Stimulated activated CD4-positive, alpha-beta T cell treated with anti-CD3 and anti-CD28 coated beads, Interleukin-4, amount 100 ng/mL, for 48 hours (primary cell): Measurements from ENCODE around the gene IL1RAPL1.

Experiments
- DNase-seq, 2 donors: peaks; one replicate each; pipeline ENCODE4 v3.0.0-alpha.2; 2020; ENCODE audit warnings: low read depth in 2 of 2

IL1RAPL1 gene

DNA sequence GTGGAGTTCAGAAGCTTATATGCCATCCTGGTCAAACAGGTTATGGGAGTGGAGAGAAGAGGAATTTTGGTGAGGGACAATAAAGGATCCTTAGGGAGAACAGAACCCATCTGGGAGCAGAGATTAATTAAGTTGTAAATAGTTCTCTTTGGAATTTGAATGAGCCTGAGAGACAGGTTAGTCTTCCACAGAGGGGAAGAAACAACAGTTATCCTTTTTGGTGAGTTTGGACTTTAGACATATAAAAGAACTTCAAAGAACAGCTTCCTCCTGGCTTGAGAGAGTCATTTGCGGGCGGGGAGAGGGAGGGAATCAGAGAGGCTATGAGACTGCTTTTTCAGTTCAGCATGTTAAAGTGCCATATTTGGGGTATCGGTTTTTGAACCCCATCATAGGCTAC is 834.8 kb downstream of the IL1RAPL1 start:
- no peak for DNase-seq

DNA sequence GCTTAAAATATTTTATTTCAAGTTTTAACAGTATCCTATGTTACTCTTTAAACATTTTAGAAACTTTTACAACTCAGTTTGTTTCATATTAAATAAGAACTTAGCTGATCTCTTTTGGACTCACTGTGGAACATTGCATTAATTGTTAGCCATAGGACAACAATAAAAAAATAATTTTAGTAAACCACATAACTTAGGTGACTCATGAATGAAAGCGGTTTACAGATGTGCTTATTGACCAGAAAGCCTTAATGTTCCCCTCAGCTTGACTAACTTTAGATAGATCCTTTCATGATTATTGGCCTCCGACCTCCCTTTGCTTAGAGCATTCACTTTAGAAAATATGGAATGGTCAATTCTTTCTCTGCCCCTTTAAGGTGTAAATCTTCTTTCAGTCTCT is 844.6 kb downstream of the IL1RAPL1 start:
- DNase-seq: no peak

DNA sequence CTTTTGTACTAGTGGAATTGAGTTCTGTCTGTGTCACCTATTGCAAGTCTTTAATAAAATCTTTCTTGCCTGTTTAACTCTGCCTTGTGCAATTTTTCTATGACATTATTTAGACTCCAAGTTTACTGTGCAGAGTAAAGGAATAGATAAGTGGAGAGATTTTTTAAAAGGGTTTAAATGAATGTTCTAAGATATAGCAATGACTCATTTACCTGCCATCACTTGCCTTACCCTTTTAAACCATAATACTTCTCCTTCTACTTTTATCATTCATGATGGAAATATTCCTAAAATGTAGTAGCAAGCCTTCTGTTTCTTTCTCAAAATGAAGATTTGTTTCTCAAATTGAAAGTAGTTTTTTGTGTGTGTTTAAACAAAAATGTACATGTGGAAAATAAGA is 845.3 kb downstream of the IL1RAPL1 start:
- no peak for DNase-seq

DNA sequence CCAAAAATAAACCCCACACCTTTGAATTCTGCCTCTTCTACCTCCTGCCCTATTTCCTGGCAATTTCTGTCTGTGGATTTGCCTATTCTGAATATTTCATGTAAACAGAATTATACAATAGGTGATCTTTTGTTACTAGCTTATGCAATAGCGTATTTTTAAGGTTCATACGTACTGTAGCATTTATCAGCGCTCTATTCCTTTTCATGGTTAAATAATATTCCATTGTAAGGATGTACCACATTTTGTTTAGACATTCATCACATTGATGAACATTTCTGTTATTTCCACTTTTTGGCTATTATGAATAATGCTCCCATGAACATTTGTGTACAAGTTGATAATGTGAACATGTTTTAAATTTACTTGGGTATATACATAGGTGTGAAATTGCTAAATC is 847.7 kb downstream of the IL1RAPL1 start:
- DNase-seq: no peak

DNA sequence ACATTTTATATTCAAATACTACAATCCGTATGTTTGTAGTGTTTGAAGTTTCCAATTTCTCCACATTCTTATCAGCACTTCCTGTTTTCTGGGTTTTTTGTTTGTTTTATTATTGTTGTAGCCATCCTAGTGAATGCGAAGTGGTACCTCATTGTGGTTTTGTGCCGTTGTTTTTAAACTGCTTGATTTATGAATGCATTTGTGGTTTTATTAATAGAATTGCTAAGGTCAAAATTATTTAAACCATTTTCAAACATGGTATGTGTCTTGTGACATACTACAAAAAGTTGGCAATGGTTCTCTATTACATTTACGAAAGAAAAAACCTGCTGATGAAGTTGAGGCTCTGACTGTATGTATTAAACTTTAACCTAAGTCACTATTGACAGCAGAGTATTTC is 848.1 kb downstream of the IL1RAPL1 start:
- DNase-seq: no peak

DNA sequence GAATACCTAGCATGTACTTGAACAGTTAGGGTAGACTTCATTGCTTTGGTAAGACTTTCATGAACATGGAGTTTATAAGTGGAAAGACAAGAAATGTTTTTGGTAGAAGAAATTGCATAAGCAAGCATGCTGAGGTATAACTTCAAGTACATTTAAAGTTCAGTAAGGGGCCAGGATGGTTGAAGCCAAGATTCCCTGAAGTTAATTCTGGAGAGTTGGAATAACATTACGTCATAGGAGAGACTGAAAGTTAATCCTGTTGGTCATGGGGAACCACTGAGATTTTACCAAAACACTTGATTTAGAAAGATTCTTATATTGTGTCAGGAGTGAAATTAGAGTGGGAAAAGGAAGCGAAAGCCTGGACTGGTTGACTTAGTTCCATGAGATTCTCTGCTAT is 860.6 kb downstream of the IL1RAPL1 start:
- no peak for DNase-seq

DNA sequence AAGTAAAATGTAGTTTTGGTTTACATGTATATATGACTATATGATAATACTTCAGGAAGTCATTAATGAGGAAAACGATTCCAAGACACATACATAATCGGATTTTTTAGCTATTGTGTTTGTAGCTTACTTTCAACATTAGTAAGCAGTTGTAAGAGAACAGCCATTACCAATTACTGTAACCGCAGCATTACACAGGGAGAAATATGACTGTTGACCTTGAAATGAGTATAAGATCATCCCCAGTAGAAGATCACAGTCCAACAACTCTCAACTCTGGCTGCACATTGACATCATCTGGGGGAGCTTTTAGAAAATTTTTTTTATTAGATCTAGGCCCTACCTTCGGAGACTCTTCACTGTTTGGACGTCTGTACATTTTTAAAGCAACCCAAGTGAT is 866.1 kb downstream of the IL1RAPL1 start:
- no peak for DNase-seq

DNA sequence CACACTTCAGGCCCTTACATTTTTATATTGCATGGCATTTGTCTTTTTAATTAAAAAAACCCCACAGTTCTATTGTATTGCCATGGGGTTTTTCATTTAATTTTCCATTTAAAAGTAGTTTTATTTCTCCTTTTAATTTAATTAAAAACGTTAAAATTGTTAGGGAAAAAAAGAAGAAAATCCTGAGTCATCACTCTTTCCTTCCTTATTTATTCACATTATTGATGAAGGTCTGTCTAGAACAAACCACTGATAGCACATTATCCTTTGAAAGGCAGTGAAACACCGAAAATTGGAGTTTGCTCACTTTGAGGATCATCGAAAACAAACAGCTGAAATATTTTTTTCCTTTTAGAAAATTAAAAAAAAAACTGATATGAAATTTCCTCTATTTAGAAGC is 868.5 kb downstream of the IL1RAPL1 start:
- DNase-seq: no peak

DNA sequence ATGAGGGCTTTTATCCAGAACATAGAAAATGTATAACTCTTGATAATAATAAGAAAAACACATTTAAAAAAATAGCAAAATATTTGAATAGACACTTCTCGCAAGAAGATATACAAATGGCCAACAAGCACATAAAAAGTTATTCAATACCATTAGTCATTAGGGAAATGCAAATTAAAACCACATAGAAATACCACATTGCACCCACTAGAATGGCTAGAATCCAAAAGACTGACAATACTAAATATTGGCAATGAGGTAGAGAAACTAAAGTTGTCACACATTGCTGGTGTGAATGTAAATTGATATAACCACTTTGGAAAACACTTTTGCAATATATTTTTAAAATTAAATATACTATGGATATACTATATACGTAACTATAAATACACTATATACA is 873.8 kb downstream of the IL1RAPL1 start:
- no peak for DNase-seq

DNA sequence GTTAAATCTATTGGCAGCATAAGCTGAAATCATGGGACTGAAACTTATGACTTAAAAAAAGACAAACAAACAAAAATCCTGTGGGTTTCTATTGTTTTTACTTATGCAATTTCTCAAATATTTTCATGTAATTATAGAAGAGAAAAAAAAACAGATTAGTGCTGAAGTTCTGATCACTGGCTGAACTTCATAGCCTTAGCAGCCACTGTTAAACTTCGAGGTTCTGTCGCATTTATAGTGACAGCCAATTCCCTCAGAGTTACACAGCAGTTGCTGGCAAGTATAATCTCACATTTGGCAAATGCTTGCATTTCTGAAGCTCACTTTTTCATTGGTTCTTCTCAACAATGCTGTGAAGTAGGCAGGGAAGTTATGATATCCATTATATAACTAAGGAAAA is 879.2 kb downstream of the IL1RAPL1 start:
- DNase-seq: no peak

DNA sequence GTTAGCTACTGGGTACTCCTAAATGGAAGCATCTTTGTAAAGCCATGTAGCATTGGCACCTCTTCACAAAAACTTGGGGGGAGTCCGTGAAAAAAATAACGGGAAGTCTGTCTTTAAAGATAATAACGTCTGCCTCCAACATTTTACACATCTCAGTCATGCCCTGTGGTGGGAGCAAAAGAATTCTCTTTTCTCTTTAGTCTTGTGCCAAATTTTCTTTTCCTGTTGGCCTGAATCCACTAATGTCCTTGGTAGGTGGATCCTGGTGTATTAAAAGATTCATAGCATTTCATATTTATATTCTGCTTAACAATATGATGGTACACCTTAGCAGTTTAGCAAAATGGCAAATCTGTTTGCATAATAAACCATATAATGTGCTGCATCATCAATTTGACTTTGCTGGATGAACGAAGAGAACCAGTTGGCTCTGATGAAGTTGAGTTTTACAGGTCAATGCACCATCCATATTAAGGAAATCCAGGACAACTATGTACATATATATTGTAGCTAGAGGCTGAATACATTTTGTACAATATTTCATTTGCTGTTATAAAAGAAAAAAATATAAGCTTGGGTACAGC is 881.8 kb downstream of the IL1RAPL1 start:
- DNase-seq: no peak

DNA sequence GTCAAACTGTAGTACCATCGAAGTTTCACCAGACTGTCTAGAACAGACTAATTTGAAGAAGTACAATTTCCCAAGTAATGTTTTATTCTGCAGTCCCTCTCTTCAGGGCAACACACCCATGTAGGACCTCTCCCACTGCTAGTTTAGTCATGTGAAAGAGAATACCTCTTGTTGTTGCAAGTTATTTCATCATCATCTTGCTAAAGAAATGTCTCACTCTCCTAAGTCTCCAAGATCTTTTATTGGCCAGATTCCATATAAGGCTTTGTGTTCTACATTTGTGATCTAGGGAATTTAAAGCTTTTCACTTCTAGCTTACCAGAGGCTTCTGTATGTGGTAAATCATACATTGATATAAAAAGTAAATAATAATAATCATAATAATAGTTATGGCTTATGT is 882.8 kb downstream of the IL1RAPL1 start:
- no peak for DNase-seq

DNA sequence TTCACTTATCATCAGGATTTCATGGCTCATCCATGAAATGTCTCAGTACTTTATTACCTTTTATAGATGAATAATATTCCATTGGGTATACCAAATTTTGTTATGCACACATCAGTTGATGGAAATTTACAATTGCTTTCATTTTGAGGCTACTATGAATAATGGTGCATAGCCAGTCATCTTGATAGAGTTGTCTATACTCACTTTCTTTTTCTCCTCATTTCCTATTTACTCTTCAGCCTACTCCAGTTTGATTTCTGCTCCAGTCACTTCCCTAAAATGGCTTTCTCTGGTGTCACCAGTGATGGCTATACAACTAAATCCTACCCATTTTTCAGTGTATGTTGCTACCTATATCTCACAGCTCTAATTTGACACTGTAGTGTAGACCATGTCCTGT is 884.6 kb downstream of the IL1RAPL1 start:
- DNase-seq: no peak

DNA sequence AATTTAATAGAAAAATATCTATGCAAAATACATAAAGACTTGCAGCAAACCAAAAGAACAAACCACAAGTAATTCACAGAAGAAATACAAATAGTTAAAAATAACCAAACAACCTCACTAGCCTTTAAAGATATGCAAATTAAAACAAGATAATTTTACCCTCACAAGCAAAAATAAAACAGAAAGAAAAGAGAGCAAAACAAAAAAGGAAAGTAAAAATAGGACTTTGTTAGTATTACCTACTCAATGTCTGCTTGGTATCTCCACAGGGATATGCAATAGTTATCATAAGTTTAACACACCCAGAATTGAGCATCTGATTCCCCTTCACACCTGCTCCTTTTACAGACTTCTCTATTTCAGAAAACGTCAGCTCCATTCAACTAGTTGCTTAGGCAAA is 890.6 kb downstream of the IL1RAPL1 start:
- DNase-seq: no peak

DNA sequence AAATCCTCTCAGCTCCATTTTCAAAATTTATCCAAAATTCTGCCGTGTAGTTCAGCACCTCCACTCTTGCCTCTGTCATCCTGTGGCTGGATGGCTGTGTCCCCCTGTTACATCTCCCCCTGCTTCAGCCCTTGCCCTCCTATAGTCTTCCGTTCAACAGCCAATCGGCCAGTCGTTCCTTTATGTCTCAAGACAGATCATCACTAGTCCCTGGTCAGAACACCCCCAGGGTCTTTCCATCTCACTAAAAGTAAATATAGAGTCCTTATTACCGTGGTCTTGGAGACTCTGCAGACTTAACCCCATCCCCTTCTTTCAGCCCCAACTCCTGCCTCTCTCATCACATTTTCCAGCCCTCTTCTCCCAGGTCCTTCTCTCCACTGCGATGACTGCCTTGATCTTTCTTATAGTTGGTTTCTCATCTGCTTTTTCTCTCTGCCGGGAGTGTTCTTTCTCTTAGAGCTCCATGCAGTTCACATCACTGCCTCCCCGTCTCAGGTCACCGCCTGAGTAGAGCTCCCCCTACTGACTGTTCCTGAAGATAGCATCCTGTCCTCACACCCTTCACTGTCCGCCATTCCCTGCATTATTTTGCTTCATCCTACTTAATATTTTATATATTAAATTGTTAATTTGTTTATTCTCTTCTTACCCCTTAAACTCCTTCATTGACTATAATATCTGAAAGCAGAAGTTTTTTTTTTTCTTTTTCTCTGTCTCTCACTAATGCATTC is 891.3 kb downstream of the IL1RAPL1 start:
- no peak for DNase-seq

DNA sequence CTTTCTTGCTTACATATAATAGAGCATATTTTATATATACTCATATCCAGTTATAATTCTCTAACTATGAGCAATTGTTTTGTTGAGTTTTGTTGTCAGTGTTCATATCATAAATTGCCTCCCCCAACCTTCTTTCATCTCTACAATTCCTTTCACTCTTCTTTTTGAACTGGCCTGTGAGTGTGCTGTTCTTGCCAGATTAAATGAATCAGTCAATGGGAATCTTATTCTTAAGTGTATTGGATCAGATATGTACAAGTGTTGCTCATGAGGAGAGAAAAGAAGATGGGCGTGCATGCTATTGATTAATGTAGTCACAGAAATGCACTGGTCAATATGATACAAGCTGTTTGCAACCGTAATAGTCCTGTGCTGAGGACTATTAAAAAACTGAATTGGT is 900.0 kb downstream of the IL1RAPL1 start:
- DNase-seq: no peak

DNA sequence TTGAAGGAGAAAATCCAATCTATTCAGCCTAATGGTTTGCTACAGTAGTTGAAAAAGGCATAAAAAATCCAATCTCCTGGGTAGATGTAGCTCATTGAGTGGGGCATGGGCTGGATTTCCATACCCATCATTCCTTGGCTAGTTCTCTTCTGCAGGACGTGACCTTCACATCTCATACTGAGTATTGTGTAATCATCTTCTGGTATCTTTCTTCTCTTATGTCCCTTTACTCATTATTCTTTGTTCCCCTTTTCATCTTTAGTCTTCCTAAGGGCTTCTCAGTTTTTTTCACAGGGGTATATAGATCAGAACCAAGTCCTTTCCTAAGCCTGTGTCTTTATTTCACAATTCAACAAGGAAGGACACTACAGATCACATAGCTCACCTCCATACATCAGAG is 900.5 kb downstream of the IL1RAPL1 start:
- no peak for DNase-seq

DNA sequence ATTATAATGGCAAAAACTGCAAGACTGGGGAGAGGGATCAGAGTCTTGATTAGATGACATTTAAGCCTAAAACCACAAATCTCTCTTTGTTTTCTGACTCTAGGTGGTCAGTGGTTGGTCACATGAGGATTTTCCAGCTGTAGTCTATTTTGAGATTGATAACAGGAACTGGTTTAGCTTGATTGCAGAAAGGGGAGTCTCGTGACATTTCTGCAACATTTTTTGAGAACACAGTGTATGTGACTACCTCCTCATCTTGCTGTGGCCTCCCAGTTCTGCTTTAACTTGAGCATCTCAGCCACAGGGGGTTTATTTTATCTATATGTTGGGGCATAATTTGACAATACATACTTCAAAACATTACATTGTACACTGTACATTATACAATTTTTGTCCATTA is 901.7 kb downstream of the IL1RAPL1 start:
- DNase-seq: no peak

DNA sequence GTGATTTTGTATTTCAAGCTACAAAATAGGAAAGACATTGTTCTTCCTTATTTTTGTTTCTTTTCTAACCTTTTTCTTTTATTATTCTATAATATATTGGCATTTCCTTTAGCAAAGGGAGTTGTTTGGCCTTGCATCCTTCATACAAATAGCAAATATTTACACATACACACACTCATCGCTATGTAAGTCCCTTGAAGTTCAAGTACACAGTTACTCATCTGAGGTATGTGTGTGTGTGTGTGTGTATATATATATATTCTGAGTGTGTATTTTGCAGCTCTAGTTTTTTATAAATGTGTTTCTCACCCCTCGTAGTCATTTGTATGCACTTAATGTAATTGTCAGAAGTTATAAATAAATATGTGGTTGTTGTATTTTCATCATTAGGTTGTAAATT is 903.4 kb downstream of the IL1RAPL1 start:
- no peak for DNase-seq

DNA sequence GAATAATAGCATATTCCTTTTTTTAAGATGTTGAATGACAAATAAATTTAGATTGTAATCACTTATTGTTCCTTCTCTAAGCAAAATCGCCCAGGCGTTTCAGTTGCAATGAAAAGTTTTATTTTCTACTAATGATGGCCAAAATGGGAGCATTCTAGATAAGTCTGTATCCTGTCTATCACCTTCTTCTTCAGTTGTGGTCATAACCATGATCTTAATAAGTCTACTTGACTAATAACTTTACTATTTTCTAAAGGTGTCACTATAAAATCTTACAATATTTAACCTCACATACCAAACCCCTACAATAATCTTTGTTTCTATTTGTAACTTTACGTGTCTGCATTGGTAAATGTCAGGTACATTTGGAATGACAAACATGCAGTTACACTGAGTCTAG is 904.4 kb downstream of the IL1RAPL1 start:
- no peak for DNase-seq

DNA sequence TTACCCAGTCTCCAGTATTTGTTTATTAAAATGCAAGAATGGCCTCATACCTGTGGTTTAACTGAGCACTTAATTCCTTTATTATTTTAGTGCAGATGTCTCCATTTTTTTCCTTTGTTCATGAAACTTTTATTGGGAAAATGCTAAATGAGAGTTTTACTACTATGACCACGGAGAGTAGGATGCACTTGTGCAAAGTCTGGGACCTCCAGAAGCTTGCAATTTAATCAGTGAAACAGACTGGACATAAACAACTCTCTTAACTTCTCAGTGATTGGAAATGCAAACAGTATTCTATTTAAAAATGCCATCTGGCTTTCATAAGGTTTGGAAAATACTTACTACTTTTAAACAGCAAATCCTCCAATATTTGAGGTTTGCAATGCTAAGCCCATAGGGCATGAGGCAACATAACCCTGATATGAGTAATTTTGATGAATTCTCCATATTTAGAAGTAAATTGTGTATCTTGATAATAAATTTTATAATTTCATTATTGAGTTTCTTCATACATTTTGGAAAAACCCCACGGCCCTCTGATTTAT is 909.5 kb downstream of the IL1RAPL1 start:
- no peak for DNase-seq

DNA sequence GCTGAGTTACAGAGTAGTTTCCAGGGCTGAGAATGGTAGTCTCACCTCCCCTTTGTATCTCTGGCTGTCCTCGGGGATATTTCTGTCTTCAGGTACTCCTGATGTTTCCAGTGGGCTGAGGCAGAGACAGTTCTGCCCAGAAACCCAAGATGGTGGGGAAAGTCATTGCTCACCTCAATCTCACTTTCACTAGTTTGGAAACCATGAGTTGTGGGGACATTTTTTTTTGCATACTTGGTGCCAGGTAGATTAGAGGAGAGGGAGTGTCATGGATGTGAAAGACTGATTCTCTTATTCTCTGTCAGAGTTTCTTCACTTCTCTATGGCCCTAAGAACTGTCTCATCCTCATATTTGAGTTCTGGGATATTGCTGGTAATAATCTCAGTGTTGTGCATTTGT is 919.5 kb downstream of the IL1RAPL1 start:
- no peak for DNase-seq

DNA sequence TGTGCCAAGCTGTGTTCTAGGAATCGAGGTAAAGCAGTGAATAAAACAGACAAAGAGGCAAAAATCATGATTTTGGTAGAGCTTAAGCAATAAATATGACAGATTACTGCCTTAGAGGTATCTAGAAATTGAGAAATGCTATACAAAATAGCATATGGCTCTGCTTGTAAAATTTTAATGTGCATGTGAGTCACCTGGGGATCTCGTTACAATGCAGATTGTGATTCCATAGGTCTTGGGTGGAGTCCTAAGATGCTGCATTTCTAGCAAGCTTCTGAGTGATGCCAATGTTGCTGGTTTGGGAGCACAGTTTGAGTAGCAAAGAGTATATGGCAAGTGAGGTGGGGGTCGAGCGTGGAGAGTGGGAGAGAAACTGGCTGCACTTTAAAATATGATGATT is 930.9 kb downstream of the IL1RAPL1 start:
- DNase-seq: no peak

DNA sequence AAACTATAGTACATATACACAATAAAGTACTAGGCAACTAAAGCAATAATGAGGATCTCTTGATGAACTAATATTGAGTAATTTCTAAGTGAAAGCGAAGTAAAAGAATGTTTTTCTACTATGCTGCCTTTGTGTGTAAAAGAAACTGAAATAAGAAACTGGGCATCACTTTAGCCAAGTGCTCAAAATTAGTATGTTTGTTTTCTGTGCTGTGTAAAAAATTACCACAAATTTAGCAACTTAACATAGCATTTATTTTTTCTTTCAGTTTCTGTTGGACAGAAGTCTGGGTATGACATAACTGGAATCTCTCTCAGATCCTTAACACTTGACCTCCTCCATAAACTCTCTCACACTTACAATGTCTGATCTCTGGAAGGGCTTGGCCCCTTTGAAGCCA is 941.0 kb downstream of the IL1RAPL1 start:
- no peak for DNase-seq
